ENCODE measurements around the gene ZNF841. TPM values are rescaled to one million over a fixed set of nuclear protein-coding genes. Genes with fewer than 3 reads are reported as not detected.

Gene ZNF841
- total and polyA plus RNA-seq, 9 of the 15 experiments (the other 6 are each of a cell fraction or from before 2014, with no cell fraction given): 3.1 to 17.1 (median 11.0) TPM

DNA sequence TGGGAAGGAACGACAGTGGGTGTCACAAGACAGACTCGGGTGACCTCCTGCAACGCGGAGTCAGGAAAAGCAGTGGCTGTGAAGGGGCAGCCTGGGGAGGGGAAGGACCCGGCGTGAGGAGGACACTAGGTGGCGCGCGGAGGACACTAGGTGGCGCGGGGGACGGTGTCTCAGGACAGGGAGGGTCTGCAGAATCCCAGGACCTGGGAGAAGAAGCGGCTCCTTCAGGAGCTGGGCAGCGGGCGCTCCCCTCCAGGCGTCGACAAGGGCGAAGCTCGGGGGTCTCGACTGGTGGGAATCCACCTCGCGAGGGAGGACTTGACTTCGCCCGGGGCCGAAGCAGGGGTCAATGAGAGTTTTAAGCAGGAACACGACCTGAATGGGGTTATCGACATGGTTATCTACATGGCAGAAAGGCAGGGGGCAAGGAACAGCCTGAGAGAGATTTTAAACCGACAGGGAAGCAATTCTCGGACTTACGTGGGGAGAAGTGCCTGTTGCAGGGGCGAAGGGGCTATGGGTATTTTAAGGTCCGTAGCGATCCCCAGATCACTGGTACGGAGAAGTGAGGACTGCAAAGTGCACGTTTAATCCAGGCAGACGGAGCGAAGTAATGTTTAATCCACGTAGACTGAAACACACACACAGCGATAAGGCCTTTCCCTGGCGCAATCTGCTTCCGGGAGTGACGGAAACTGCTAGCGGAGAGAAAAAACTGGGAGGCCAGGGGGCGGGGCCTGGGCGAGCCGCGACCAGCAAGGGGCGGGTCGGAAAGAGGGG, 43.9 kb upstream of the ZNF841 start, which contains the start of gene ZNF616 (continued):
- TF ChIP-seq, protein P1, sequence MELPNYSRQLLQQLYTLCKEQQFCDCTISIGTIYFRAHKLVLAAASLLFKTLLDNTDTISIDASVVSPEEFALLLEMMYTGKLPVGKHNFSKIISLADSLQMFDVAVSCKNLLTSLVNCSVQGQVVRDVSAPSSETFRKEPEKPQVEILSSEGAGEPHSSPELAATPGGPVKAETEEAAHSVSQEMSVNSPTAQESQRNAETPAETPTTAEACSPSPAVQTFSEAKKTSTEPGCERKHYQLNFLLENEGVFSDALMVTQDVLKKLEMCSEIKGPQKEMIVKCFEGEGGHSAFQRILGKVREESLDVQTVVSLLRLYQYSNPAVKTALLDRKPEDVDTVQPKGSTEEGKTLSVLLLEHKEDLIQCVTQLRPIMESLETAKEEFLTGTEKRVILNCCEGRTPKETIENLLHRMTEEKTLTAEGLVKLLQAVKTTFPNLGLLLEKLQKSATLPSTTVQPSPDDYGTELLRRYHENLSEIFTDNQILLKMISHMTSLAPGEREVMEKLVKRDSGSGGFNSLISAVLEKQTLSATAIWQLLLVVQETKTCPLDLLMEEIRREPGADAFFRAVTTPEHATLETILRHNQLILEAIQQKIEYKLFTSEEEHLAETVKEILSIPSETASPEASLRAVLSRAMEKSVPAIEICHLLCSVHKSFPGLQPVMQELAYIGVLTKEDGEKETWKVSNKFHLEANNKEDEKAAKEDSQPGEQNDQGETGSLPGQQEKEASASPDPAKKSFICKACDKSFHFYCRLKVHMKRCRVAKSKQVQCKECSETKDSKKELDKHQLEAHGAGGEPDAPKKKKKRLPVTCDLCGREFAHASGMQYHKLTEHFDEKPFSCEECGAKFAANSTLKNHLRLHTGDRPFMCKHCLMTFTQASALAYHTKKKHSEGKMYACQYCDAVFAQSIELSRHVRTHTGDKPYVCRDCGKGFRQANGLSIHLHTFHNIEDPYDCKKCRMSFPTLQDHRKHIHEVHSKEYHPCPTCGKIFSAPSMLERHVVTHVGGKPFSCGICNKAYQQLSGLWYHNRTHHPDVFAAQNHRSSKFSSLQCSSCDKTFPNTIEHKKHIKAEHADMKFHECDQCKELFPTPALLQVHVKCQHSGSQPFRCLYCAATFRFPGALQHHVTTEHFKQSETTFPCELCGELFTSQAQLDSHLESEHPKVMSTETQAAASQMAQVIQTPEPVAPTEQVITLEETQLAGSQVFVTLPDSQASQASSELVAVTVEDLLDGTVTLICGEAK (IDR thresholded peaks at IDR 0.05): peak; percentile 98
- TF ChIP-seq, protein P1 (CRISPR knock-in tag; IDR thresholded peaks at IDR 0.05): no peak
- TF ChIP-seq ZNF507 (tag; conservative IDR thresholded peaks at IDR 0.05) (no peak), HDAC3 (IDR thresholded peaks at IDR 0.05; ENCODE audit: borderline replicate concordance, partially characterized antibody) (no peak), CC2D1A (IDR thresholded peaks at IDR 0.05) (no peak), SUPT5H (IDR thresholded peaks at IDR 0.05) (peak; percentile 79), HDAC8 (tag; IDR thresholded peaks at IDR 0.05) (no peak), ARHGAP35 (IDR thresholded peaks at IDR 0.05; ENCODE audit: partially characterized antibody) (no peak), SMAD2 (IDR thresholded peaks at IDR 0.05; ENCODE audit: low read depth, low read length) (no peak), ZNF217 (CRISPR knock-in tag; IDR thresholded peaks at IDR 0.05) (no peak), CHD2 (IDR thresholded peaks at IDR 0.05; ENCODE audit: low read depth, low read length) (no peak), ZNF408 (CRISPR knock-in tag; IDR thresholded peaks at IDR 0.05; ENCODE audit: low read depth) (no peak), SREBF1 (IDR thresholded peaks at IDR 0.05; ENCODE audit: borderline replicate concordance, low read depth, low read length) (no peak), ELF2 (CRISPR knock-in tag; IDR thresholded peaks at IDR 0.05) (peak; percentile 74), KAT8 (IDR thresholded peaks at IDR 0.05; ENCODE audit: low read depth) (no peak), NONO (IDR thresholded peaks at IDR 0.05; ENCODE audit: low read depth in 2 of 2, low read length in 1 of 2) (peak in 1 of 2 experiments; percentile 23; a peak in 1 of 4 replicates)
- TF ChIP-seq, protein P2, sequence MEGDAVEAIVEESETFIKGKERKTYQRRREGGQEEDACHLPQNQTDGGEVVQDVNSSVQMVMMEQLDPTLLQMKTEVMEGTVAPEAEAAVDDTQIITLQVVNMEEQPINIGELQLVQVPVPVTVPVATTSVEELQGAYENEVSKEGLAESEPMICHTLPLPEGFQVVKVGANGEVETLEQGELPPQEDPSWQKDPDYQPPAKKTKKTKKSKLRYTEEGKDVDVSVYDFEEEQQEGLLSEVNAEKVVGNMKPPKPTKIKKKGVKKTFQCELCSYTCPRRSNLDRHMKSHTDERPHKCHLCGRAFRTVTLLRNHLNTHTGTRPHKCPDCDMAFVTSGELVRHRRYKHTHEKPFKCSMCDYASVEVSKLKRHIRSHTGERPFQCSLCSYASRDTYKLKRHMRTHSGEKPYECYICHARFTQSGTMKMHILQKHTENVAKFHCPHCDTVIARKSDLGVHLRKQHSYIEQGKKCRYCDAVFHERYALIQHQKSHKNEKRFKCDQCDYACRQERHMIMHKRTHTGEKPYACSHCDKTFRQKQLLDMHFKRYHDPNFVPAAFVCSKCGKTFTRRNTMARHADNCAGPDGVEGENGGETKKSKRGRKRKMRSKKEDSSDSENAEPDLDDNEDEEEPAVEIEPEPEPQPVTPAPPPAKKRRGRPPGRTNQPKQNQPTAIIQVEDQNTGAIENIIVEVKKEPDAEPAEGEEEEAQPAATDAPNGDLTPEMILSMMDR (IDR thresholded peaks at IDR 0.05 in 2 of 3, conservative IDR thresholded peaks at IDR 0.05 in 1 of 3; ENCODE audit: insufficient read depth in 2 of 3, low read depth in 1 of 3, low read length in 3 of 3): peak; percentile 80 to 91 (median 86)
